D721Med (cell line): ENCODE measurements around the gene RNASE8.

Experiments
- DNase-seq: peaks from one replicate; pipeline ENCODE4 v3.0.0; 2011; ENCODE audit warnings: low spot score; ENCODE audit not compliant: insufficient read length
- FAIRE-seq: peaks from 2 replicates; lab custom pipeline; 2011; peaks lifted over from hg19 to GRCh38; lab: Jason Lieb, UNC
- CTCF ChIP-seq: IDR thresholded peaks from 2 replicates; pipeline ENCODE4 v1.5.1; 2012; ENCODE audit warnings: mild to moderate bottlenecking, control low read depth; ENCODE audit not compliant: insufficient read depth; ENCODE audit errors: missing control alignments

The RNASE8 gene

GRCh38 chr14:21077672-21078071 lies 20.1 kb downstream of the RNASE8 start:
- FAIRE-seq, result no peak
- DNase-seq, result no peak
- no peak for TF ChIP-seq CTCF

- no peak for FAIRE-seq
- no peak for TF ChIP-seq CTCF
- DNase-seq, result no peak
These were observed 20.7 kb downstream of the RNASE8 start for GRCh38 chr14:21078287-21078686.

GRCh38 chr14:21078726-21079125 lies 21.1 kb downstream of the RNASE8 start:
- DNase-seq (no peak), FAIRE-seq (no peak)
- no peak for TF ChIP-seq CTCF

GRCh38 chr14:21081521-21082142 lies 24.0 kb downstream of the RNASE8 start:
- DNase-seq (no peak), FAIRE-seq (no peak)
- no peak for TF ChIP-seq CTCF

- DNase-seq (no peak), FAIRE-seq (no peak)
- no peak for TF ChIP-seq CTCF
These were observed 26.1 kb downstream of the RNASE8 start for GRCh38 chr14:21083565-21084325.

GRCh38 chr14:21084396-21084795 lies 26.8 kb downstream of the RNASE8 start:
- DNase-seq, result no peak
- no peak for TF ChIP-seq CTCF
- FAIRE-seq, result no peak
